Measurements from ENCODE around the gene SPRR2G.
"Not testable (repeated sequence)": the region's sequence is repeated elsewhere in the genome, so short reads cannot be mapped to it uniquely, and the experiment has no call there.

DNA sequence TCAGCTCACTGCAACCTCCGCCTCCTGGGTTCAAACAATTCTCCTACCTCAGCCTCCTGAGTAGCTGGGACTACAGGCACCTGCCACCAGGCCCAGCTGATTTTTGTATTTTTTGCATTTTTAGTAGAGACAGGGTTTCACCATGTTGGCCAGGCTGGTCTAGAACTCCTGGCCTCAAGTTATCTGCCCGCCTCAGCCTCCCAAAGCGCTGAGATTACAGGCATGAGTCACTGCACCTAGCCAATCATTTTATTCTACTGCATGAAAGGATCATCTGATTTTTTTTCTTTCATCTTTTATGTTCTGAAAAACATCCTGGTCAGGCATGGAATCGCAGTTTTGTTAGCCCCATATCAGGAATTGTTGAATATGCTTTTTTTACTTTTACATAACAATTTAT is 22.0 kb downstream of the SPRR2G start:
- TF ChIP-seq, protein P1, sequence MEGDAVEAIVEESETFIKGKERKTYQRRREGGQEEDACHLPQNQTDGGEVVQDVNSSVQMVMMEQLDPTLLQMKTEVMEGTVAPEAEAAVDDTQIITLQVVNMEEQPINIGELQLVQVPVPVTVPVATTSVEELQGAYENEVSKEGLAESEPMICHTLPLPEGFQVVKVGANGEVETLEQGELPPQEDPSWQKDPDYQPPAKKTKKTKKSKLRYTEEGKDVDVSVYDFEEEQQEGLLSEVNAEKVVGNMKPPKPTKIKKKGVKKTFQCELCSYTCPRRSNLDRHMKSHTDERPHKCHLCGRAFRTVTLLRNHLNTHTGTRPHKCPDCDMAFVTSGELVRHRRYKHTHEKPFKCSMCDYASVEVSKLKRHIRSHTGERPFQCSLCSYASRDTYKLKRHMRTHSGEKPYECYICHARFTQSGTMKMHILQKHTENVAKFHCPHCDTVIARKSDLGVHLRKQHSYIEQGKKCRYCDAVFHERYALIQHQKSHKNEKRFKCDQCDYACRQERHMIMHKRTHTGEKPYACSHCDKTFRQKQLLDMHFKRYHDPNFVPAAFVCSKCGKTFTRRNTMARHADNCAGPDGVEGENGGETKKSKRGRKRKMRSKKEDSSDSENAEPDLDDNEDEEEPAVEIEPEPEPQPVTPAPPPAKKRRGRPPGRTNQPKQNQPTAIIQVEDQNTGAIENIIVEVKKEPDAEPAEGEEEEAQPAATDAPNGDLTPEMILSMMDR (conservative IDR thresholded peaks at IDR 0.05; ENCODE audit: low read depth, low read length) = not testable (repeated sequence)
- not testable (repeated sequence) for TF ChIP-seq EZH2 (IDR thresholded peaks at IDR 0.05; ENCODE audit: low read length, unreplicated experiment); EZH2phosphoT487 (IDR thresholded peaks at IDR 0.05; ENCODE audit: borderline replicate concordance, low read length)

All from PC-3 (cell line).